Left ventricle myocardium inferior (tissue), 1 donor: ENCODE measurements around the gene E2F1. TPM values are rescaled to one million over a fixed set of nuclear protein-coding genes. Genes with fewer than 3 reads are reported as not detected.
A peak's percentile ranks its signal among the peaks of the same experiment; 100 is the strongest.

Source experiments
- DNase-seq: peaks from one replicate; pipeline ENCODE4 v3.0.0-alpha.2; 2020
- H3K27ac ChIP-seq: fragments of 200-600 bp; replicated peaks from 2 replicates; pipeline ENCODE4 v1.8.0; 2021
- H3K27me3 ChIP-seq: fragments of 200-600 bp; 2 replicates; pipeline ENCODE4 v1.8.0; 2021; ENCODE audit warnings: low read depth
- H3K36me3 ChIP-seq: fragments of 200-600 bp; 2 replicates; pipeline ENCODE4 v1.8.0; 2021
- H3K4me1 ChIP-seq: fragments of 200-600 bp; 2 replicates; pipeline ENCODE4 v1.8.0; 2021
- H3K4me3 ChIP-seq: fragments of 200-600 bp; 2 replicates; pipeline ENCODE4 v1.8.0; 2021; ENCODE audit warnings: mild to moderate bottlenecking, moderate library complexity
- H3K9me3 ChIP-seq: fragments of 200-600 bp; replicated peaks from 2 replicates; pipeline ENCODE4 v1.8.0; 2021
- CTCF ChIP-seq: fragments of 200-600 bp; IDR thresholded peaks from 2 replicates; pipeline ENCODE4 v1.8.0; 2021; ENCODE audit warnings: antibody characterized with exemption, mild to moderate bottlenecking, borderline replicate concordance
- intact Hi-C: fragments of 100-400 bp; cut with micrococcal nuclease; formaldehyde crosslinking; loops from one replicate; pipeline ENCODE4 v1.11.0; 2022
- total RNA-seq: library from RNA; stranded (reverse); fragmentation: NEBNext Ultra II Directional; extraction: Animal tissue kit (Norgen Biotek cat#: 25700); gene quantifications from one replicate; pipeline ENCODE4 v1.2.1, GENCODE V29; 2021
- donor health status: DM: no; HTN: yes; CAD: no; lungs with severe emphysema.

The E2F1 gene
- total RNA-seq, 1 donor from 2014 or later = 1.2 TPM

GRCh38 chr20:33654680-33655161 lies 31.5 kb downstream of the E2F1 start:
- no peaks in the 10 kb centered on the region for H3K27me3 ChIP-seq
- peaks cover 18% of the 10 kb centered on the region for H3K4me1 ChIP-seq
- H3K4me3 ChIP-seq = no peak overlapping the region
- DNase-seq = peak; percentile 14
- no peak overlapping the region for H3K27ac ChIP-seq
- TF ChIP-seq CTCF = no peak
- peaks cover 31% of the 10 kb centered on the region for H3K36me3 ChIP-seq
- intact Hi-C loops = no loop called here
- H3K9me3 ChIP-seq = no peaks in the 10 kb centered on the region

- no peak overlapping the region for H3K27ac ChIP-seq
- no peak overlapping the region for H3K4me3 ChIP-seq
- intact Hi-C loops = no loop called here
- no peak for TF ChIP-seq CTCF
- peaks cover 25% of the 10 kb centered on the region for H3K36me3 ChIP-seq
- peaks cover 24% of the 10 kb centered on the region for H3K4me1 ChIP-seq
- DNase-seq = peak; percentile 13
- H3K27me3 ChIP-seq = no peaks in the 10 kb centered on the region
- no peaks in the 10 kb centered on the region for H3K9me3 ChIP-seq
Observed at GRCh38 chr20:33653900-33654596, 32.1 kb downstream of the E2F1 start.

- H3K4me1 ChIP-seq = peaks cover 31% of the 10 kb centered on the region
- peak; percentile 47 for DNase-seq
- no peaks in the 10 kb centered on the region for H3K27me3 ChIP-seq
- H3K36me3 ChIP-seq = peaks cover 18% of the 10 kb centered on the region
- H3K27ac ChIP-seq = no peak overlapping the region
- intact Hi-C loops = no loop called here
- no peak overlapping the region for H3K4me3 ChIP-seq
- H3K9me3 ChIP-seq = no peaks in the 10 kb centered on the region
- TF ChIP-seq CTCF = peak; percentile 81
Observed at GRCh38 chr20:33653218-33653899, 32.8 kb downstream of the E2F1 start.

GRCh38 chr20:33651562-33652048 lies 34.6 kb downstream of the E2F1 start:
- Histone ChIP-seq H3K9me3 (no peaks in the 10 kb centered on the region), H3K27me3 (no peaks in the 10 kb centered on the region), H3K4me3 (no peak overlapping the region), H3K36me3 (peaks cover under 1% of the 10 kb centered on the region), H3K27ac (no peak overlapping the region), H3K4me1 (peaks cover 49% of the 10 kb centered on the region)
- no peak for DNase-seq
- intact Hi-C loops = no loop called here
- TF ChIP-seq CTCF = no peak

DNA sequence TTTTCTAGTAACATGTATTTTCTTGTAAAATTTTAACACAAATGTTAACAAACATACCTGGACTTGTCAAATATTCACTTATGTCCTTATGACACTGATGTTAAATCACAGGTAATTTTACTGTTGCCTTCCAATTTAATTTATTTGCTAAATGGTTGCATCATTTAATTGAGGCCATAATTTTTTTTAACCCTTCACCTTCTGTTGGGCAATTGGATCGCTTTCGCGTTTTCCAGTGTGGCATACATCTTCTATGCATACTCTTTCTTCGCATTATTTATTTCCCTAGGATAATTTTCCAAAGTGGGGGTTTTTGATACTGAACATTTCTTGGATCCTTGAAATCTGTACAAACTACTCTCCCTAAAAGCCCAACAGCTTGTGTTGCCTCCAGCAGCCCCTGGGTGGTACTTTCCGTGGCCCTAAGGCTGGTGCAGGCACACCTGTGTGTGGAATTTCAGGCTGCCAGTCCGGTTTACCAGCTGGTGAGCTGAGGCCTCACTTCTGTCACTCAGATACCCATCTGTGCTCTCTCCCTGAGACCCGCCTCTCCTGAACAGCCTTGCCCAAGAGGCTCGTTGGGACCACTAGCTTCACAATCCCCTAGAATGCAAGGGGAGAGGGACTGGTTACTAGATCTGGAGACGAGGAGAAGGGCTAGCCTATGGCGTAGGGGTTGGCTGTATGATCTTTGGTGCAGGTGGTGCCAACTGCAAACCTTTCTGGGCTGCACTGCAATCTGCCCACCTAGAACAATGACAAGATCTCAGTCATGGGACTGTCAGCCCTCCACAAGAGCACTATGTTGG lies 35.2 kb downstream of the E2F1 start:
- Histone ChIP-seq H3K9me3 (no peaks in the 10 kb centered on the region), H3K27me3 (no peaks in the 10 kb centered on the region), H3K4me1 (peaks cover 50% of the 10 kb centered on the region), H3K36me3 (peaks cover 4% of the 10 kb centered on the region), H3K4me3 (no peak overlapping the region), H3K27ac (no peak overlapping the region)
- TF ChIP-seq CTCF = no peak
- intact Hi-C loops = no loop called here
- no peak for DNase-seq
